Measurements from ENCODE around the gene IRAK2.

DNA sequence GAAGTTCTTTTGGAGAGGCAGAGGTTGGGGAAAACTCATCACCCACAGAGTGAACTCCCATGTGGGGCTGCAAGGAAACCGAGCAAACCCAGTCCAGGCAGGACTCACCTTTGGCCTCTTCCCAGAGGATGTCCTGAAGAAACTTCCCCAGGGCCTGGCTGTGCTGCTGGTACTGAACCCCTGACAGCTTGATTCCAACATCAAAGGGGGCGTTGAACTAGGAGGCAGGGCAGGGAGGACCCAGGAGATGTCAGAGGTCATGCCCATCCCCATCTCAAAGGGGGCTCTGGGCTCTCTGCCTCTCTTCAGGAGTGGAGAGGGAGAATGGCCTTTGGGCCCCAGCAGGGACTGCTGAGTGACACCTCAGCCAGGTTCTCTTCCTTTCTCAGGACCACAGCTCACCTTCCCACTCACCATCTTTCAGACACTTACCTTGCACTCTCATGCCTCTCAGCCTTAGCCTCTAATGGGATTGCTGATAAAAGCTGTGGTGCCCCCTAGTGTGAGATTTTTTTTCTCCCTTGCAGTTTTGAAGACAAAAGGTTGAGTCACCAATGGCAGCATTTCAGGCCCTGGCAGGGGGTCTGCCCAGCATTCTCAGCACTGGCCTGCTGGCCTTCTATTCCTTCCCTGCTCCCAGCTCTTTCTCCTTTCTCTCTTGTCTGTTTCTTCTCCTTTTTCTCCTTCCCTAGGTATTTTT is 122.0 kb downstream of the IRAK2 start:
- TF ChIP-seq CTCF (IDR thresholded peaks at IDR 0.05), result no peak
- TF ChIP-seq EP300 (IDR thresholded peaks at IDR 0.05), result no peak
- TF ChIP-seq POLR2A (IDR thresholded peaks at IDR 0.05), result no peak
